Right atrium auricular region (tissue), 2 donors: ENCODE measurements around the gene CYGB. TPM values are rescaled to one million over a fixed set of nuclear protein-coding genes. Genes with fewer than 3 reads are reported as not detected.

ENCODE experiments used
- DNase-seq: peaks from one replicate; pipeline ENCODE4 v3.0.0-alpha.2; 2019; ENCODE audit warnings: low spot score
- H3K27ac ChIP-seq, 2 donors: fragments of 200-600 bp; sonication (generic); 1 replicate in 1 of 2; 2 replicates in 1 of 2; pipeline ENCODE4 v1.5.1; 2016 to 2019
- H3K27me3 ChIP-seq, 2 donors: fragments of 200-600 bp; sonication (generic); one replicate each; pipeline versions ENCODE4 v1.5.1 to v1.6.0; 2017 to 2019
- H3K36me3 ChIP-seq: fragments of 200-600 bp; sonication (generic); one replicate; pipeline ENCODE4 v1.5.1; 2016
- H3K4me1 ChIP-seq, 2 donors: fragments of 200-600 bp; sonication (generic); one replicate each; pipeline versions ENCODE4 v1.5.1 to v1.6.0; 2017 to 2019
- H3K4me3 ChIP-seq, 2 donors: fragments of 200-600 bp; sonication (generic); 1 replicate in 1 of 2; 2 replicates in 1 of 2; pipeline ENCODE4 v1.5.1; 2017 to 2019; ENCODE audit warnings: mild to moderate bottlenecking in 1 of 2, moderate library complexity in 1 of 2
- H3K9me3 ChIP-seq, 2 donors: fragments of 200-600 bp; sonication (generic); one replicate each; pipeline ENCODE4 v1.5.1; 2019
- total RNA-seq, 2 donors: library from RNA; depleted of rRNA; stranded (reverse); fragments of >200 nt; gene quantifications; one replicate each; pipeline ENCODE4 v1.1.0, GENCODE V29; 2016
- TF ChIP-seq, protein P1 (sequence below), 2 donors: fragments of 200-600 bp; sonication (generic); IDR thresholded peaks; one replicate each; pipeline ENCODE4 v1.5.1; 2019; ENCODE audit warnings: antibody characterized with exemption in 2 of 2

CYGB gene
- total RNA-seq, 2 donors from 2014 or later: 23.0 to 48.7 TPM

DNA sequence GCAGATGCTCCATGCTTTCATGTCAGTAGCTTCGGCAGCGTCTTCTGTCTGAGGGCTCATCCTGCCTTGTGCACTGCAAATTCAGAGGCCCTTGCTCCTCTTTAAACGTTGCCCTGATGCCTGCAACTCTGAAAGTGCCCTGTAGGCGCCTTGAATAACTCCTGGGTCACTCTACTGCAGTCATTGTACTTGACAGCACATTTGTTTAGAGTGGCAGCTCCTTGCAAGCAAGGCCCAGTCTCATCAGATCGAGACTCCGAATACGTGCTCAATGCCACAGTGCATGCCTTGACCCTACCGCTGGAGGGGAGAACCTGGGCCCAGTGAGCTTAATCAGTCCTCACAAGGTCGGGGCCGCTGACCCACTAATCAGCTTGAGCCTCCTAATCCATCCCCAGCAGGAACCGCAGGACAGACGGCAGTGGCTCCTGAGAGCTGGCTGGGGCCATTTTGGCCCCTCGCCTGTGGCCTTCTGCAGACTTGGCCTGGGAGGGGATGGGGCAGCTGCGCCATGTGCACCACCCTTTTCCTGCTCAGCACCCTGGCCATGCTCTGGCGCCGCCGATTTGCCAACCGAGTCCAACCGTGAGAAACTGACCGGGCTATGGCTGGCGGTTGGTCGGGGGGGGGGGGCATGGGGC, 2.2 kb upstream of the CYGB start, which contains the start of gene PRCD:
TSS of gene PRCD (plus strand) at position 414 of the 641 bp plus-strand sequence. CDS start at position 512, 98 bp downstream.
- Histone ChIP-seq H3K4me1 (peaks cover 0 to 93% of the 10 kb centered on the region in 2 donors), H3K27ac (peak within 1 kb of the TSS; percentile 85 to 89), H3K9me3 (no peaks in the 10 kb centered on the region), H3K4me3 (peak within 1 kb of the TSS; percentile 4 to 62), H3K27me3 (no peaks in the 10 kb centered on the region), H3K36me3 (no peaks in the 10 kb centered on the region)
- TF ChIP-seq, protein P1, sequence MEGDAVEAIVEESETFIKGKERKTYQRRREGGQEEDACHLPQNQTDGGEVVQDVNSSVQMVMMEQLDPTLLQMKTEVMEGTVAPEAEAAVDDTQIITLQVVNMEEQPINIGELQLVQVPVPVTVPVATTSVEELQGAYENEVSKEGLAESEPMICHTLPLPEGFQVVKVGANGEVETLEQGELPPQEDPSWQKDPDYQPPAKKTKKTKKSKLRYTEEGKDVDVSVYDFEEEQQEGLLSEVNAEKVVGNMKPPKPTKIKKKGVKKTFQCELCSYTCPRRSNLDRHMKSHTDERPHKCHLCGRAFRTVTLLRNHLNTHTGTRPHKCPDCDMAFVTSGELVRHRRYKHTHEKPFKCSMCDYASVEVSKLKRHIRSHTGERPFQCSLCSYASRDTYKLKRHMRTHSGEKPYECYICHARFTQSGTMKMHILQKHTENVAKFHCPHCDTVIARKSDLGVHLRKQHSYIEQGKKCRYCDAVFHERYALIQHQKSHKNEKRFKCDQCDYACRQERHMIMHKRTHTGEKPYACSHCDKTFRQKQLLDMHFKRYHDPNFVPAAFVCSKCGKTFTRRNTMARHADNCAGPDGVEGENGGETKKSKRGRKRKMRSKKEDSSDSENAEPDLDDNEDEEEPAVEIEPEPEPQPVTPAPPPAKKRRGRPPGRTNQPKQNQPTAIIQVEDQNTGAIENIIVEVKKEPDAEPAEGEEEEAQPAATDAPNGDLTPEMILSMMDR (IDR thresholded peaks at IDR 0.05): no peak
- no peak for DNase-seq

DNA sequence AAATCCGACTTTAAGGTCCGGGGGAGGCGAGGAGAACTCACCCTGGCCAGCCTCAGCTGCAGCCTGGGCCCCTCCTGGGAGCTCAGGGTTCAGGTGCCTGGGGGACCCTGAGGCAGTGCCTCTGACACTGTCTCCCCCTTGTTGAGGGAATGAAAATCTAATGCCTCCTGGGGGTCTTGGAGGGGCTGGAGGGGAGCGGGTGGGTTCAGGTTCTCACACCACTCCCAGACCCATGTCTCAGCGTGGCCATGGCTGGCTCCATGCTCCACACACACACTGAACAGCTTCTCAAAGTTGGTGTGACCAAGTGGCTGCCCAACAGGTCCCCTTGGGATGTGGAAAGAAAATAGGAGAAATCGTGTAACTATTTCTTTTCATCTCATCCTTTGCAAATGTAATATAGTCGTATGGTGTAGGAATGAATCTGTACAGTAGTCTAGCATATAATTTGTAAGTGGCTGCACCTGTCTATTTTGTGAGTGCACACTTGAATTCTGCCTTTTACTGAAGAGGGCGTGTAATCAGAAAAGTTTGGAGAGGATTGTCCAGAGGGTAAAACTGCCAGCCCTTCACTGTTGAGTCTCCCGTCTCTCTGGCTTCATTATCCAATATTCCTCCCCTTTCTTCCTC, 1.5 kb upstream of the CYGB start:
- TF ChIP-seq, protein P1 (IDR thresholded peaks at IDR 0.05): no peak
- DNase-seq: no peak
- Histone ChIP-seq H3K27ac (peak overlapping the region; percentile 85 to 89), H3K27me3 (no peaks in the 10 kb centered on the region), H3K4me1 (peaks cover 0 to 92% of the 10 kb centered on the region in 2 donors), H3K4me3 (peak overlapping the region in 1 of 2 donors; percentile 62), H3K36me3 (no peaks in the 10 kb centered on the region), H3K9me3 (no peaks in the 10 kb centered on the region)

DNA sequence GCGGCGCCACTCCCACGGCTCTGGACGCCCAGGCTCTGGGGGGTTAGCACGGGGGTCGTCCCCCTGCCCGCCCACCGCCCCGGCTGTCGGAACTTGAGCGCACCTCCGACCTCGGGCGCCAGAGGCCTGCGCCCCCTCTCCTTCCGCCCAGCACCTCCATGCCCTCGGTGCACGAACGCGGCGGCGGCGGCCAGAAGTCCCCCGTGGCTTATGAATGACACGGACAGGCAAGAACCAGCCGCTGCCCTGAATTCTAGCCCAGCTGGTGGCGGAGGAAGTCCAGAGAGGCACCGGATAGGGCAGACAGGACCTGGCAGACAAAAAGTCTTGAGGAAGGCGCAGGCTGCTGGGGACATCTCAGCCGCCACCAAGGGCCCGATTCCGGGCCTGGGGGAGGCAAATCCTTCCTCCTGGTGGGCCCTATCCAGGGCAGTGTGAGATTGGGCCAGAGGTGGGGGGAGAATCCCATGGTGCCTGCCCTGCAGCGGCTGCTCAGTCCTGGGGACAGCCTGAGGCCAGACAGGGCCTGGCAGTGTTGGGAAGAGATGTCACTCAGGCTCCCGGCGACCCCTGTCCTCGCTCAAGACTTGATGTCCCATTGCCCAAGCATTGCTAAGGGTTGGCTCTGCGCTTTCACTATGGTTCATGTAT, 897 bp upstream of the CYGB start:
- no peak for DNase-seq
- H3K27me3 ChIP-seq: no peaks in the 10 kb centered on the region
- peaks cover 0 to 85% of the 10 kb centered on the region in 2 donors for H3K4me1 ChIP-seq
- no peaks in the 10 kb centered on the region for H3K36me3 ChIP-seq
- no peaks in the 10 kb centered on the region for H3K9me3 ChIP-seq
- H3K4me3 ChIP-seq: peak overlapping the region; percentile 52 to 62
- TF ChIP-seq, protein P1 (IDR thresholded peaks at IDR 0.05): no peak
- H3K27ac ChIP-seq: peak overlapping the region; percentile 85 to 89

DNA sequence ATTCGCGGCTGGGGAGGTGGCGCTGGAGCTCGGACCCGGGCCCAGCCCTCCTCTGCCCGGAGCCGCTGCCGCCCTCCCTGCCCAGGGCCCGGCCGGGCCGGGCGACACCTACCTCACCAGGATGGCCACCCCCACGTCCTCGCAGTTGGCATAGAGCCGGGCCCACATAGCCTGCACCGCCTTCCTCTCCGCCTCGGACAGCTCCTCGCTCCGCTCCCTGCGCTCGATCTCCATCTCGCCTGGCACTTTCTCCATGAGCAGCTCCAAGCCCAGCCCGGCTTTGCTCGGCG, 276 bp downstream of the CYGB start:
- Histone ChIP-seq H3K4me1 (peaks cover 0 to 76% of the 10 kb centered on the region in 2 donors), H3K27ac (peak overlapping the region; percentile 85 to 89), H3K9me3 (no peaks in the 10 kb centered on the region), H3K4me3 (peak overlapping the region; percentile 52 to 62), H3K36me3 (no peaks in the 10 kb centered on the region), H3K27me3 (no peaks in the 10 kb centered on the region)
- no peak for DNase-seq
- TF ChIP-seq, protein P1 (IDR thresholded peaks at IDR 0.05): no peak

DNA sequence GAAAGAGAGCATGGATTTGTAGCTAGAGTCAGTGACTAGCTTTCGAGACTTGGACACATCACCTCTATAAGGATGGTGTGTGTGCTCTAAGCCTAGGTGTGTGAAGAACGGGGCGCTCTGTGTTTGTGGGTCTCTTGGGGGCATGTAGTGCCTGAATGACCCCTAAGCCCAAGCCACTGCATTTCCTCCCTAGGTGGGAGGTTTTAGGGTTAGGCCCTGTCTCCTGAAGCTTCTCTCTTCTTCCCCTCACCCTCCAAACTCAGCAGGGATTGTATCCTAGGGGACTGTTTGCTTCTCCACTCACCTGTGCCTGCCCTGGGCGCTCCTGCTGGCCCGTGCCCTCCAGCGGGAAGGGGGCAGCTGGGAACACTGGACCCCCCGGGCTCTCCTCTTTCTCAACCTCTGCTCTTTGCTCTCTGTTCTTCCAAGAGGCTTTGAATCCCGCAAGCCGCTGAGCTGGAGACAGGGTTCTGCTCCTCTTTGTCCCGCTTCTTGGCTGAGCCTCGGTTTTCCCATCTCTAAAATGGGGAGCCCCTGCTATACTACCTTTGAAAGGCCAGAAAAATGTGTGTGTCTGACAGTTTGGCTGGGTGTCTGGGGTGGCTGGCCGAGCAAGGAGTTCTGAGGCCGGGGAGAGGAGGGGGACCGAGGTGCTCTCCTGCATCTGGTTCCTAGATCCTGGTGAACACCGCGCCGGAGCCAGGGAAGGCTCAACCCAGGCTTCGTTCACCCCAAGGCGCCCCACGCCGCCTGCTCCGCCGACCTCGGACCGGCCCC, 810 bp downstream of the CYGB start:
- no peaks in the 10 kb centered on the region for H3K27me3 ChIP-seq
- DNase-seq: no peak
- no peaks in the 10 kb centered on the region for H3K36me3 ChIP-seq
- H3K4me1 ChIP-seq: peaks cover 0 to 71% of the 10 kb centered on the region in 2 donors
- H3K27ac ChIP-seq: peak overlapping the region; percentile 85 to 89
- no peaks in the 10 kb centered on the region for H3K9me3 ChIP-seq
- TF ChIP-seq, protein P1 (IDR thresholded peaks at IDR 0.05): no peak
- H3K4me3 ChIP-seq: peak overlapping the region; percentile 52 to 62
